Inflammatory macrophage treated with lipopolysaccharide for 1 hour (primary cell): ENCODE results near the gene RAB7B.

Experiments used
- DNase-seq, 2 donors: peaks; one replicate each; pipeline ENCODE4 v3.0.0-alpha.2; 2020 to 2022

The RAB7B gene

DNA sequence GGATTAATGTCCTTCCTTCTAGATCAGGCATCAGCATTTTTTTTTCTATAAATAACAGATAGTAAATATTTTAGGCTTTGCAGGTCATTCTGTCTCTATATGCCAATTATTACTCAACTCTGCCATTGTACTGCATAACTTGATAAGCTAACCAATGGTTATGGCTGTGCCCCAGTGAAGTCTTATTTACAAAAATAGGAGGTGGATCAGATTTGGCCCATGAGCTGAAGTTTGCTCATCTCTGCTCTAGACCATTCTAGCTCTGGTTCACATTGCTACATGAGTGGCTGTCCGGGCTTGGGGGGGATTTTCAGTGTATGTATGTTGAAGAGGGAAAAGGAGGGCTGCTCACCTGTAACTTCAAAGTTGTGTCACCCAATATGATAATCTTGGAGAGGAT is 10.1 kb downstream of the RAB7B start:
- DNase-seq, result no peak

- no peak for DNase-seq
These were observed 10.8 kb downstream of the RAB7B start for GRCh38 chr1:205992218-205992882.

DNA sequence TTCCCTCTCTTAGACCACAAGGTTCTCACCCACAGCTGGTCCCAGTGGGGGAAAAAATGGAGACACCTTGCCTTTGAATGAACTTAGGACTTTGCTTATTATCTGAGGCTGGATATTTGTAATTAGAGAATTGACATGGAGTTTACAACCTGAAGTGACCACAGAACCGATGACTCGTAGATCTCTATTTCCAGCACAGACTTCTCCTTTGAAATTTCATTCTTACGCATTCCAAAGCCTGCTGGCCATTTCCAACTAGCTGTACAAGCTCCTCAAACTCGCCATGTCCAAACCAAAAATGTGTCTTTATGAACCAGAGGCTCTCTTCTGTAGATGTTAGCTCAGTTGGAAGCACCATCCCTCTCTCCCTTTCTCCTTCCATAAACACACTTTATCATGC is 12.0 kb downstream of the RAB7B start:
- DNase-seq, result no peak

DNA sequence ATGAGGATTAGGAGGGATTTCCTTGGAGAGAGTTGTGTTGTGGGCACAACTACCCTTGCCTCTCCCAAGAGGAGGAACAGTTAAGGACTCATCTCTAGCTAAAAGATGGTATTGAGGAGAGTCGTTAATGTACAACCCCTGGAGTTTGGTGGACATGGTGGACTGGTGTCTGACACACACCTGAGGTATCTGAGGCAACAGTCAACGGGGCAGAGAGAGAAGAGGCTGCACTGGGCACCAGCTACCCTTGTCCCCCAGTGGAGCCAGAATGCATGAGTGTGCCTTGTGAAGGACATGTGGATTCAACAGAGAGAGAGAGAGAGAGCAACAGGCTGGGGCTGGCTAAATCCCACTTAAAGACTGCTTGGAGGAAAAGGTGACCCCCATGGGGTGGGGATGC is 13.0 kb downstream of the RAB7B start:
- DNase-seq, result no peak

DNA sequence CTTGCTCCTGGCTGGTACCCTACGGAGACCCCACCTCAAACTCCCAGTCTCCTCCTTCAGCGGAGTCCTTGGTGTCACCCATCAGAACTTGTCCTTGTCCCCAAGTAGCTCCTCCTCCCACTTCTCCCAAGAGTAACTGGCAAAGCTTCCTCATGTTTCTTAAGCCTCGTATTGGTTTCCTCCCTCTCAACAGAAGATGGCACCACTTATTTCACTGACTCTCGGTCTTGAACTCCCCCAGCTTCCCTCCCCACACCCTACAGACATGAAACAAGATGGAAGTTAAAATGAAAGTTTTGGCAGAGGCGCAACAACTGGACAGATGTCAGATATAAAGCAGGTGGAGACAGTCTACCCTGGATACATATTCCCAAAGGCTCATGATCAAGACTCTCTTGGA is 13.4 kb downstream of the RAB7B start:
- no peak for DNase-seq

DNA sequence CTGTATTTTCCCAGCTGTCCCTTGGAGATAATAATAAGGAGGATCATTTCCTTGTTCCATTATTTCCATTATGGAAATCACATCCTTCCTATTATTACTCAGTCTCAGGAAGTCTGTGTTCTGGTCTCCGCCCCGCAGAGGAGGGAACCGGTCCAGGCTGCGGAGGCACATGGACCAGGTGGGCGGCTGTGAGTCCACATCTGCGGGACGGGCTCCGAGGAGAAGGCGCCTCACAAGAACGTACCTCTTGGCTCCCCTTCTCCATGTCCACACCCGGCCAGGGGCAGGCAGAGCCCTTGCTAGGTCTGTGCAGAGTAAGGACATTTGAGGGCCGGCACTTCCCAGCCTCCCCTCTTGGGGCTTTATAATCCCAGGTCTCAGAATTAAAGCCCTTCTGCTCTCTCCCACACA is 14.6 kb downstream of the RAB7B start:
- DNase-seq, result no peak

DNA sequence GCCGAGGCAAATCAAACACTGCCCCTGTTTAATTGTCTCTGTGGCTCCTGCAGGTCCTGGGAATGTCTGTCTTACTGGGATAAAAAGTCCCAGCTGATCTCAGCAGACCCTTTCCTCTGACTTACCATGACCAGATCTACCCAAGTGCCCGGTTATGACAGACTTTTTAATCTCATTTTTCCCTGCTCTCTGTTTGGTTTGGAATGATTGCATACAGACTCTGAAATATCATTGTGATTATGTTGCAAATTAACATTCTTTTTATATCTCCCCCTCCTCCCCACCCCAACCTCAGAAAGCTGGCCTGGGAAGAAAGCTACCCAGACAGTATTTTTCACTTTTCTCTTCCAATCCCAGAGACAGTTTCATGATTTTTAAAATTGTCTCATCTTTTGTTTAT is 16.3 kb downstream of the RAB7B start:
- DNase-seq, result no peak

- no peak for DNase-seq
These were observed 16.9 kb downstream of the RAB7B start for GRCh38 chr1:205986292-205986691.

DNA sequence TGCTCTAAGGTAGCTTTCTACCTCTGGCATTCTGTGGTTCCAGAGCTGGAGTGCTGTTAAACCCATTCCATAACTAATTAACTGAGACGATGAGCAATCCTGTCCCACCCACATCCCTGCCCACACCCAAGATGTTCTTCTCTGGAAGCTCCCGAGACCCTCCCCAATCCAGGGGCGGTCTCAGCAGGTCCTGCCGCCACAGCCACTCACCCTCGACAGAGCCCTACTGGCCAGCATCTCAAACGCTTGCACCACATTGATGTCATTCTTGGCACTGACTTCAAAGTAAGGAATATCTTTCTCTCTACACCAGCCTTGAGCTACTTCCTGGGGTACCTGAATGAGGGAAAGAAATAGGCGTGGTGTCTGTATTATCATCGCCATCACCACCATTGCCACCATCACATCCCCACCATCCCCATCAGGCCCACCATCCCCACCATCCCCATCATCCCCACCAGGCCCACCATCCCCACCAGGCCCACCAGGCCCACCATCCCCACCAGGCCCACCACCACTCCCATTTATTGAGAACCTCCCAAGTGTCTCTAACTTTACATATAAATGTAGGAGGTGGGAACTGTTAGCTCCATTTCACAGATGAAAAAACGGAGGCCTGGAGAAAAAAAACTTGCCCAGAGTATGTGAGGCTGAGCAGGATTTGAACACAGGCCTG is 17.7 kb downstream of the RAB7B start:
- DNase-seq, result no peak

DNA sequence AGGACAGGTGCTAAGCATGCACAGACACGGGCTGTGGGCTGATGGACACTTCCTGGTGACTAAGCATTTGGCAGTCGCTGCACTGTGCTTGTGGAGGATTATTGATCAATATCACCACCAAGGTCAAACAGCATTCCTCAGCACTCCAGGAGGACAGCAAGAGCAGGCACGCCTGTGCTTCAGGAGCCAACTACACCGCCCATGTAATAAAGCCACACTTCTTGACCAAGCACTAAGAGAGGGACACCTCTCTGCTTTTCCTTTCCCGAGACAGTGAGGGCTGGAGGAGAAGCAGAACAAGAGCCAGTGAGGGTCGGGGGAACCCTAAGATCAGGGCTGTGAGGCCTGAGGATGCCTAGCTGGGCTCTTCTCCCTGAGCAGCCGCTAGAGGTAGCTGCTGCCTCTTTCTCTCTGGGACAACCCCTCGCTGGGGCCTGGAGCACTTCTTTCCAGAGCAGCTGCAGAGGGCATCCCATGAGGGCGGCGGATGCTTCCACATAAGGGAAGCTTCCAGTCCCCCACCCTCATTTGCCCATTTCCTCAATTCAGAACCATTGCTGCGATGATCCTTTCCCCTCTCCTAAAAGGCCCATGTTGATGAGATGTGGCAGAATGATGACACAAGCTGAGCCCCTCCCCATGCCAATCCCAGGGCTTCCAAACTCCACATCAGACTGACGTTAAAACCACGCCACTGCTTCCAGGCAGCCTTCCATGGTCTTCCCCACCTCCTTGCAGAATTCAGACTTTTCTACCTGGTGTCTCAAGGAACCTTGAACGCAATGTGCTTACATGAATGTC is 19.1 kb downstream of the RAB7B start:
- peak; percentile 44 to 60 for DNase-seq

GRCh38 chr1:205981257-205981656 is 21.9 kb downstream of the RAB7B start:
- DNase-seq, result no peak

DNA sequence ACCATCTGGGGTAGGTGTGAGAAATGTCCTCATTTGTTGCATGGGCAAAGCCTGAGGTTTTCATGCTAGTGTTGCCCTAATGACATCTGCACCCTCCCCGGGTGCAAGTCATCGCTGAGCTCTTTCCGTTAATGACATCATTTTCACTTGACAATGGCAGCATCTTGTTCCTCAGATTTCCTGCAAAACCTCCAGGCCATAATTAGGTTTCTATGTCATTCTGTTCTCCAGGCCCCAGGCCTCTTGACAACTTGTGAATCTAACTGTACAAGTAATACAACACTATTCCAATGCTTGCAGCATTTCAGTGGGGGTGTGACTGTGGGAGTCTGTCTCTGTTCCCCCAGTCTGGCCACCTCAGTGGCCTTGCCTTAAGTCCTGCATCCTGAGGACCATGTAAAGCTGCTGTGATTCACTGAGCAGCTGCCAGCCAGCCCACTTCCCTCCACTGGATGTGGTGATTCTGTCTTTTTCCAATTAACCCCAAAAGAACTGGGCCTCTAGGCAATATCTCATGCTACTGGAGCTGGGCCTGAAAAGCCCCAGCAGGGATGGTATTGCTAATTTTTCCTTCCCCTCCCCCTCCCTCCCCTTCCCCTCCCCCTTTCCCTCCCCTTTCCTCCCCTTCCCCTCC is 22.8 kb downstream of the RAB7B start:
- DNase-seq, result peak in 1 of 2 donors; percentile 31

GRCh38 chr1:205979301-205979700 is 23.9 kb downstream of the RAB7B start:
- DNase-seq, result no peak

DNA sequence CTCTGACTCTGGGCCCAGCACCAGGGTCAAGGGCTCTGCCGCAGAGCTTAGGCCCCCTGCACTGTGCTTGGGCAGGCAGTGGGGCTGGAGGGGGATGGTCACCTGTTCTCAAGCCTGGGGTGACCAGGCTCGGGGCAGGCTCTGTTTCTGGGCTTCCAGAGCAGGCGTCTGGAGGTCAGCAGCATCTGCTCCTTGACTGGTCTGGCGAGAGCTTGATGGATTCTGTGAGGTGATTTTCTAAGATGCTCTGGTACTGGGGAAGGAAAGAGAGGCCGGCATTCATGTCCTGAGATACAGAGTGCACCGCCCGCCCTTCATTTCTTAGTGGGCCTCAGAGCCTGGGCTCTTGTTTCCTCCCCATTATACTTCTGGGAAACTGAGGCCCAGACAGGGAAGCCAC is 24.5 kb downstream of the RAB7B start:
- DNase-seq, result no peak

- DNase-seq, result peak; percentile 55 to 78
These were observed 25.7 kb downstream of the RAB7B start for GRCh38 chr1:205977402-205978014.

GRCh38 chr1:205976708-205977401 is 26.3 kb downstream of the RAB7B start:
- no peak for DNase-seq

DNA sequence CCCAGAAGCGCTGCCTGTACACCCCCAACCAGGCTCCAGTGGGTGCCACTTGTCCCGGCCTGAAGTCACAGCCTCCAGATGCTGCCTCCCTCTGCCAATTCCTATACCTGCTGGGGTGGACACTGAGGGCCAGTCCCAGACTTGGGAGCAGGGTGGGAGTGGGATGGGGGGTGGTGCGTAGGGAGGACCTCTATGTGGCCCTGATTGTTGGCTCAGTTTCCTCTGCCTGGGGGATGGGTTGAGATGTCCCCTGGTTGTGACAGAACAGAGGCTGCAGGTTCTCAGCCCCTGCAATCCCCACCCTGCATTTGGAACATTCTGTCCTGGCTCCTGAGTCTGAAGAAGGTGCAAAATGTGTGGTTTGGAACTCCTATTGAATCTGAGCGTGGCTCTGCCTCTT is 27.2 kb downstream of the RAB7B start:
- no peak for DNase-seq

DNA sequence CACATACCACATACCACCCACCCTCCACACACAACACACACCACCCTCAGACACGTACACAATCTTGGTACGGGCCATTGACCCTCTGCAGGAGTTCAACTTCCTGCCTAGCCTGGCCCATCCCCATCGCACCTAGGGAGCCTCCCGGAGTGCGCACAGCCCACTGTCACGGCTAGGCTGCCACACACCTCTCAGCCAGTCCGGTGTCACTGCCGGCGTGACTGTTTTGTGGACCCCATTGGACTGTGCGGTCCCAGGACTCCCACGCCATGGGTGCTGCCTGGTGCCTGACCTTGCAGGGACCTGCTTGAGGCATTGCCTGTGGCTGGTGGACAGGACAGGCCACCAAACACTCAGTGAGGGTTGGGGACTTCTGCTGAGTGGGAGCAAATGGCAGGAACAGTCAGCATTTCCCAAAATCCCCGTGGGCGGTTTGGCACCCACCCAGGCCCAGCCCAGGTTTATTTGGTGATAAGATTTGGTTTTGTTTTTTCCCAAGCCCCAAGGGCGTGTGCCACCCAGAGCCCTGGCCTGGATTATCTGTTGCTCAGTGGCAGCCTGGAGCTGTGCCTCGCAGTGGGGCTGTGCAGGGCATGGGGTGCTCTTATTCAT is 27.7 kb downstream of the RAB7B start:
- no peak for DNase-seq

DNA sequence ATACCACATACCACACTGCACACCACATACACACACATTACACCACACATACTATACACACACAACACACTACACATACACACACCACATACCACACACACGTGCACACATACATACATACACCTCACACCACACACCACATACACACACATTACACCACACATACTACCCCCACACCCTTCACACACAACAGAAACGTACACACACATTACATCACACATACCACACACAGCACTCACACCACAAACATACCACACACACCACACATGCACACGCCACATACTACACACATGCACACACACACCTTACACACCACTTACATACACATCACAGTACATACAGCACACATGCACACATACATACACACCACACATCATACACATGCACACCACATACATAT is 28.5 kb downstream of the RAB7B start:
- DNase-seq, result no peak

DNA sequence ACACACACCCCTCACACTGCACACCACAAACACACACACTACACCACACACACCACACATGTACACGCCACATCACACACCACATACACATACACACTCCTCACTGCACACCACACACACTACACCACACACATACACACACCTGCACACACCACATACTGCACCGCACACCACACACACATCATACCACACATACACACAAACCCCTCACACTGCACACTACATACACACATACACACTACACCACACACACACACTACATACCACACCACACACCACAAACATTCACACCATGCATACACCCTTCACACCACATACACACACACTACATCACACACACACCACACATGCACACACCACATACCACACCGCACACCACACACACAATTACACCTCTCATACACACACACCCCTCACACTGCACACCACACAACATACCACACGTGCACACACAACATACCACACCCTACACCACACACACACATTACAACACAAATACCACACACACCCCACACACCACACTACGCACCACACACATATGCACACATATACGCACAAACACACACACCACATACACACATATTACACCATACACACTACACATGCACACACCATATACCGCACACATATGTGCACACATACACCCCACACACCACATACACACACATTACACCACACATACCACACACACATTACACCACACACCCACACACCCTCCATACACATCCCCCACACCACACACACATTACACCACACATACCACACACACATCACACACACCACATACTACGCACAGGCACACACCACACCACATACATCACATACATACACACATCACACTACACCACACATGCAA is 29.6 kb downstream of the RAB7B start:
- no peak for DNase-seq
